Neutrophil (primary cell): ENCODE measurements around the gene SOCS6.

ENCODE experiments used
- H3K27ac ChIP-seq: fragments of 200-600 bp; sonication (generic); 2 replicates; pipeline ENCODE4 v1.5.1; 2016; ENCODE audit warnings: mild to moderate bottlenecking, moderate library complexity
- H3K27me3 ChIP-seq: fragments of 200-600 bp; sonication (generic); 2 replicates; pipeline ENCODE4 v1.6.0; 2016; ENCODE audit warnings: mild to moderate bottlenecking
- H3K36me3 ChIP-seq: fragments of 200-600 bp; sonication (generic); 2 replicates; pipeline ENCODE4 v1.5.1; 2017
- H3K4me1 ChIP-seq, 2 experiments: fragments of 200-600 bp in 1 of 2; sonication (generic) in 1 of 2; 1 replicate in 1 of 2; 2 replicates in 1 of 2; pipeline versions ENCODE4 v1.5.1 to v1.6.1; 2013 to 2016; ENCODE audit warnings: low read depth in 1 of 2, low read length in 1 of 2, mild to moderate bottlenecking in 1 of 2, moderate library complexity in 1 of 2; ENCODE audit not compliant: control insufficient read depth in 1 of 2, insufficient read depth in 1 of 2
- H3K4me3 ChIP-seq, 2 experiments: fragments of 200-600 bp in 1 of 2; sonication (generic) in 1 of 2; 1 replicate in 1 of 2; 2 replicates in 1 of 2; pipeline ENCODE4 v1.5.1; 2013 to 2016; ENCODE audit warnings: low read depth in 1 of 2, low read length in 1 of 2, mild to moderate bottlenecking in 1 of 2, moderate library complexity in 1 of 2
- H3K9me3 ChIP-seq: fragments of 200-600 bp; sonication (generic); 2 replicates; pipeline ENCODE4 v1.5.1; 2016
- TF ChIP-seq, protein P1 (sequence below): fragments of 200-600 bp; sonication (generic); IDR thresholded peaks from 2 replicates; pipeline ENCODE4 v1.5.1; 2016; ENCODE audit warnings: antibody characterized with exemption

SOCS6 gene

DNA sequence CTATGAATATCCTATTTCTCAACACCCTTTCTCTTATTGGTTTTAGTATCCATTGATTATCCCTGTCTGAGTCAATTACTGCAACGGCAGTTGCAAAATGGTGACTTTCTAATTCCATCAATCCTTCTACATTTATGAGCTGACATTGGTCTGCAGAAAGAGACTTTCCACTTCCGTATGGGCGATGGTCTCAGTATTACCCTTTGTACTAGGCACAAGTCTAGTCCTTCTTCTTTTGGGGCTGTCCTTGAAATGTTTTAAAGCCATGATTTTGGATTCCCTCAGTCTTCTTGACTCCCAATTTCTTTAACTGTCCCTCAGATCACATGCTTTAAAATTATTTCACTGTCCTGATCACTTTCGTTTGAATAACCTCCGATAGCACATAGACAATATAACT is 32.7 kb upstream of the SOCS6 start:
- Histone ChIP-seq H3K4me3 (no peak overlapping the region), H3K27ac (no peak overlapping the region), H3K4me1 (no peaks in the 10 kb centered on the region), H3K9me3 (no peaks in the 10 kb centered on the region), H3K36me3 (no peaks in the 10 kb centered on the region), H3K27me3 (no peaks in the 10 kb centered on the region)
- TF ChIP-seq, protein P1, sequence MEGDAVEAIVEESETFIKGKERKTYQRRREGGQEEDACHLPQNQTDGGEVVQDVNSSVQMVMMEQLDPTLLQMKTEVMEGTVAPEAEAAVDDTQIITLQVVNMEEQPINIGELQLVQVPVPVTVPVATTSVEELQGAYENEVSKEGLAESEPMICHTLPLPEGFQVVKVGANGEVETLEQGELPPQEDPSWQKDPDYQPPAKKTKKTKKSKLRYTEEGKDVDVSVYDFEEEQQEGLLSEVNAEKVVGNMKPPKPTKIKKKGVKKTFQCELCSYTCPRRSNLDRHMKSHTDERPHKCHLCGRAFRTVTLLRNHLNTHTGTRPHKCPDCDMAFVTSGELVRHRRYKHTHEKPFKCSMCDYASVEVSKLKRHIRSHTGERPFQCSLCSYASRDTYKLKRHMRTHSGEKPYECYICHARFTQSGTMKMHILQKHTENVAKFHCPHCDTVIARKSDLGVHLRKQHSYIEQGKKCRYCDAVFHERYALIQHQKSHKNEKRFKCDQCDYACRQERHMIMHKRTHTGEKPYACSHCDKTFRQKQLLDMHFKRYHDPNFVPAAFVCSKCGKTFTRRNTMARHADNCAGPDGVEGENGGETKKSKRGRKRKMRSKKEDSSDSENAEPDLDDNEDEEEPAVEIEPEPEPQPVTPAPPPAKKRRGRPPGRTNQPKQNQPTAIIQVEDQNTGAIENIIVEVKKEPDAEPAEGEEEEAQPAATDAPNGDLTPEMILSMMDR: no peak

DNA sequence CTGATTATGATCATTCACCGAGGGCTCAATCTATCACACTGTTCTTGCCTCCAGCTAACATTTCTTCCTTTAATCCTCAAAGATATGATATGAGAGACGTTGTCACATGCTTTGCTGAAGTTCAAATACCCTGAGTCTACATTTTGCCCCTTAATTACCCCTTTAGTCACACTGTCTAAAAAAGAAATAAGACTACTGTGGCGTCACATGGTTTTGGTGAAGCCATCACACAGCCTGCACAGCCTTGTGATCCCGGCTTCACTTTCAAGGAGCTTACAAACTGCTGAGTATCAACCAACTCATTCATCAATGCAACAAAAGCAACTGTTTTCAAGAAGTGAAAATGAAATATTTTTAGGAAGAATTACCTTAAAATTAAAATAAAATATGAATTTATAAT is 31.9 kb upstream of the SOCS6 start:
- Histone ChIP-seq H3K4me1 (no peaks in the 10 kb centered on the region), H3K27ac (no peak overlapping the region), H3K27me3 (no peaks in the 10 kb centered on the region), H3K36me3 (no peaks in the 10 kb centered on the region), H3K9me3 (no peaks in the 10 kb centered on the region), H3K4me3 (no peak overlapping the region)
- TF ChIP-seq, protein P1: no peak

DNA sequence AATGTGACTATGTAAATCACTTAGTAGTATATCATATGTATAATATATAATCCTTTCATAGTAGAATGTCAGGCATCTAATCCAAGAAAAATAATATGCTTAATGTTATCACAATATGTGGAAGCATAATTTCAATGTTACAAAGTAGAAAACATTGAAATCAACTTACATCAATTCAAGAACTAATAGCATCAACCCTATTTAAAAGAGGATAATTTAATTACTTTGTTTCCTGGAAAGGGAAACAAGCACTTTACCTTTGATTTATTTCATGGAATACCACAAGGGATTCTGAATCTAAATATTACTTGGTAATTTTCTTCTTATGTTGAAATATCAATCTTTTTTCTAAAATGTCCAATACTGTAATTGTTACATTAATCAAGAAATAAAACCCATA is 30.6 kb upstream of the SOCS6 start:
- H3K27ac ChIP-seq: no peak overlapping the region

DNA sequence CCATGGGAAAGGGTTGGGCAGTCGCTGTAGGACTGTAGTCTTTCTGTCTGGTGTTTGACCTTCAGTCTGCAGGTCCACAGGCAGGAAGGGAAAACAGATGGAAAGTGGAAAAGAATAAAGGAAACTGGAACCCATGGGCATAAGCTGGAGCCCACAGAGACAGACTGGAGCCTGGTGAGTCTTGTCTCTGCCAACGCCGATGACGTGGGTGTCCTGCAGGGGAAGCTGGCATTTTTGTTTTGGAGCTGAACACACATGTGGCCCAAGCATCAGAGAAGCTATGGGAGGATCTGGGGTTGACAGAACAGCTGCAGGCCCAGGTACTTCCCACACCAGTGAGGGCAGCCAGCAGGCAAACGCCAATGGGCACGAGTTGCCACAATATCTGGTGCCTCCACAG is 28.2 kb upstream of the SOCS6 start:
- Histone ChIP-seq H3K27me3 (no peaks in the 10 kb centered on the region), H3K4me1 (no peaks in the 10 kb centered on the region), H3K9me3 (no peaks in the 10 kb centered on the region), H3K4me3 (no peak overlapping the region), H3K36me3 (no peaks in the 10 kb centered on the region), H3K27ac (no peak overlapping the region)
- TF ChIP-seq, protein P1: no peak

More for the DNA sequence above, 30.6 kb upstream of the SOCS6 start:
- Histone ChIP-seq H3K27me3 (no peaks in the 10 kb centered on the region), H3K4me1 (no peaks in the 10 kb centered on the region), H3K9me3 (no peaks in the 10 kb centered on the region), H3K4me3 (no peak overlapping the region), H3K36me3 (no peaks in the 10 kb centered on the region)
- TF ChIP-seq, protein P1: no peak

DNA sequence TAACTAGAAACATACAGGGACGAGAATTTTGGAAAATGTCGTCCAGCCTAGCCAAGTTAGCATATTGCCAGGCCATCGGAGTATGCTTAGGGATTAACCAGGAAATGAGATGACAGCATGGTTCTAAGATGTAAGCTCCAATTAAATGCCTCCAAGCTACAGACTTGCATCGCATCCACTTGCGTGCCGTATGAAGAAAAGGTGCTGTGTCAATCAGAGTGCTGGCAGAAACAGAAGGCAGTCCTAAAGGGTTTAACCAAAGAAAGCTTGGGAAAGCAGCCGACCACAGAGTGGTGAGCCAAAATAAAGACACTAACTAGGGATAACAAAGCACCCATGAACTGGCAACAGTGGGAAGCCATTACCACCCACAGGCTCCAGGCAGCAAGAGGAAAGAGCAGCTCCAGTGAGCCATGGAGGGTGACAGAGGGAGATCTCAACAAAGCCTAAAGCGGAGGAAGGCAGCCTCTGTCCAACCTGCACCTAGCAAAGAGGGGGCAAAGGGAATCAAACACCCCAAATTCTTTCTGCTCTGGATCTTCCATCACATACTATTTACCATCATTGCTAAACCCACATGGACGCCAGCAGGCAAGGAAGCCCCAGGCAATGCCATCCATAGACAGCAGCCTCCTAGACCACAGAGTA is 27.6 kb upstream of the SOCS6 start:
- Histone ChIP-seq H3K27ac (no peak overlapping the region), H3K4me3 (no peak overlapping the region), H3K36me3 (no peaks in the 10 kb centered on the region), H3K4me1 (no peaks in the 10 kb centered on the region), H3K9me3 (no peaks in the 10 kb centered on the region), H3K27me3 (no peaks in the 10 kb centered on the region)
- TF ChIP-seq, protein P1: no peak
